Globus pallidus (tissue), 1 donor: ENCODE measurements around the gene PROX1.

Experiments
- DNase-seq: peaks from one replicate; pipeline ENCODE4 v3.0.0-alpha.2; 2015; ENCODE audit warnings: low spot score

PROX1 gene

DNA sequence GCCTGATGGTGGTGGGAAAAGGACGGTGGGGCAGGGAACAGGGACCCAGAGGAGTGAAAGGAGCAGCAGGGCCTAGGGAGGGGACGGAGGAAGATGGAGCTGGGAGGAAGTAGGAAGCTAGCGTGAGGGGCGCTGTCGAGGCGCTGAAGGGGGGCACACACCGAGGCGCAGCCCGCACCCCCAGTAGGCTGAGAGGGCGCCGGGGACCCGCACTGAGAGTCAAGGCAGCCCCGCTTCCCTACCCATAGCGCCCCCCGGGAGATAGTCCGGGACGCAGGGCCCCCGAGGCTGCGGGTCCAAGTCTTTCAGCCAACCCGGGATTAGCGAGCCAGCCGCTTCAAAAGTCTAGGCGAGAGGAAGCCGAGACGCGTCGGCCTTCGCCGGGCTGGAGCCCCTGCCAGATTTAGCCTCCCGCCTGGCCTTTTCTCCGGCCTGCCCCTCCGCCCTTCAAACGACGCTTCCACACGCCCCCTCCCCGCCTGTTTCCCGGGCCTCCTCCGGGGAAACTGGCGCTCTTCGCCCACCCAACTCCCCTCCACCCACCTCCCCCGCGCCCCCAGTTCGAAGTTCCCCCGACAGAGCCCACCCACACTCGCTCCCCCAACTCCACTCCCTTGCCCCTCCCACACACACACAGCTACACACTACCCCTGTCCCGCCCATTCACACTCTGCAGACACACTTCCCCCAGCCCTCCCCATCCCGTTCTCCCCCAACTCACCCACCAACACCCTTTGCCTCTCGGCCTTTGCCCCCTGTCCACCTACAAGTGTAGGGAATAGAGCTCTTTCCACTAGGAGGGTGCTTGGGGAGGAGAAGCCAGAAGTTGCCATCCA is 7.8 kb upstream of the PROX1 start:
- DNase-seq = peak; percentile 20

DNA sequence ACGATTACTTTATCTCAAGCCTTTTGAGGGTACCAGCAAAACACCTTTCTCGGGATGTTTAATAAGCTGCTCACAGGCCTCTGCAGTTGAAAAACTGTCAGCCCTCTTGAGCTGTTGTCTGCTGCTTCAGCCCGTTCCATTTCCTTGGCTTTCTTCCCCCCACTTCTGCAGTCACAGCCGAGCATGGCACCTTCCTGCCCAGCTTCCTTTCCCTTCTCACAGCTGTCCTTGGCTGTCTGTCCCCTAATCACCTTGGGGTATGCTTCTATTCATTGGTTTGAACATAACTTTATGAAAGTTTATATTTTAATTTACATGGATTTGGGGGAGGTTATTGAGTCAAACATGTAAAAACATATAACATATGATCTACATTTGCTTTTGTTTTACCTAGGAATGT is 6.9 kb upstream of the PROX1 start:
- DNase-seq = no peak

DNA sequence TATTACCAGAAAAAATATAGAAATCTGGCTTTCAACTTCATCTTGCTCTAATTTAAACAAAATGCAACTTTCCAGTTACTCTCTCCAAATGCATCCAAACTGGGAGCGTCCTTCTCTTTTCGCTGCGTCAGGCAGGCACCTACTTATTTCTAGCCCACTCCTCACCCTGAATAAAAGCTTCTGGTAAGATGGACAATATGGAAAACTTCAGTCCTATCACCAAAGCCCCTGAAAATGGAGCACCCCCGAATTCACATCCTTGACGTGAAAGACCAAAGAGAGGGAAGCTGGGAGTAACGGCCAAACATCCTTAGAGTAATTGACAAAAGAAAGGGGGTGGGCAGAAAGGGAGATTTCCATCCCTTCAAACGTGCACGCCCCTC is 5.5 kb upstream of the PROX1 start:
- DNase-seq = peak; percentile 9

DNA sequence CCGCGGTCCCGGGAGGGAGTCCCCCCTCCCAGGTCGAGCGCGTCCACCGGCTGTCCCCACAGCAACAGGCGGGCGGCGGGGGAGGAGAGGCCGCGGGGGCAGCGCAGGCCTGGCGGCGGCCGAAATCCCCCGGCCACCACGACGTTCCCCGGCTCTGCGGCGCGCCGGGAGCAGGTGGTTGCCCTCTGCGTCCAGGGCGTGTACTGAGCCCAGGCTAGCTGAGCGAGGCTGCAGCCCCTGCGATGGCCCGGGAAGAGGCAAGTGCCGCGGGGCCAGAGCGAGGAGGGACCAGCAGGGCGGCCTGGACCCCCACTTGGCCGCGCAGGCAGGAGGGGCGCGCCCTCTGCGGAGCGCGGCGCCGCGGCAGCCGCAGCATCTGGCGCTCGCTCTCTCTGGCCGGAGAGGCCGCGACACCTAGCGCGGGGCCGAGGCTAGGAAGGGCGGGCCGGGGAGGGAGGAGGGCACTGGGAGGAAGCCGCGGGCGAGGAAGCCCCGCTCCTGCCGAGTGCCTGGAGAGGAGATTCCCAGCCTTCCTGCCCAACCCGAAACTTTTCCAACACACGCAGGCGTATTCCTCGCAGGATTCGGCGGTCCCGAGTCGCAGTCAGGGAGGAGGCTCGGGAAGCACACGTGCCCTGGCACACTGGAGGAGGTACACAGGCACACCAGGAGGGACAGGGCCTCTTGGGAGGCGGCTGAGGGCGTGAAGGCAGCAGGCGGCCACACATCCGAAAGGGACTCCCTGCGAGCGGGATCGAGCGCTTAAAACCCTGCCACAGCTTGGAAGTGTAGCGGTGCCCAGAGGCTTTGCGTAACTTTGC is 4.9 kb upstream of the PROX1 start:
- DNase-seq = peak; percentile 63

DNA sequence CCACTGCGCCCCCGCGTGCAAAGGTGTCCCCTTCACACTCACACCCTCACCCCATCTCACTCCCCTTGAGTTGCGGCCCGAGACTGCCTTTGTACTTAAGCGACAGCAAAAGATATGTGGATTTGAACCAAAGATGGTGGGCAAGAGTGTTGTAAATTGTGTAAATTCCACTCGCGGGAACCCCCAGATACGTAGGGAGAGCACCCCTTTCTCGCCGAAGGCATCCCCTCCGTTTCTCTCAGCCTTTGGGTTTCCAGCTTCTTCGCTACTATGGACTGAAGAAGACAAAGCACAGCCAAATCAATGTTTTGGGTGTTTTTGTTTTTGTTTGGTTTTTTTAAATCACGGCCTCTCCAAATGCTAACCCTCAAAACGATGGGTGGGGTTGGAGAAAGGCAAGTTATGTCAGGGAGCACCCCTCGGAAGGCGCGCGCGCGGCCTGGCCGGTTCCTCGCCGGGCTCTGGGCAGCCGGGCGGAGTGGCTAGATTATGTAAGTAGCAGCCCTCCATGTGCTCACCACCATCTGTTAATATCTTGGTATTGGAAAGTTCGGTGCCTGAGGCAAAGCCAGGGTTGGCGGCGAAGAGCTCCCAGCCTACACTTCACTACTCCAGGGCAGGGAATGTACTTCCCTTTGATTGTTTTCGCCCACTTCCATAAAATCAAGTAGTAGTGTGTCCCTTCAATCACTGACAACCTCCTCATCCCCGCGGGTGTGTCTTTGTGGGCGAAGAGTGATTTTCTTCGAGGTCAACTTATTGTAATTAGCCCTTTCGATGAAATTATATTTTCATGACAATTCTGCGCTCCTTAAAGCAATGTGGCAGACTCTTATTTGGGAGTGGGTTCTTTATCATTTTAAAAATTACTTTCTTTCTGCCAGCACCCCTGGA is 4.0 kb upstream of the PROX1 start:
- DNase-seq = peak; percentile 75

DNA sequence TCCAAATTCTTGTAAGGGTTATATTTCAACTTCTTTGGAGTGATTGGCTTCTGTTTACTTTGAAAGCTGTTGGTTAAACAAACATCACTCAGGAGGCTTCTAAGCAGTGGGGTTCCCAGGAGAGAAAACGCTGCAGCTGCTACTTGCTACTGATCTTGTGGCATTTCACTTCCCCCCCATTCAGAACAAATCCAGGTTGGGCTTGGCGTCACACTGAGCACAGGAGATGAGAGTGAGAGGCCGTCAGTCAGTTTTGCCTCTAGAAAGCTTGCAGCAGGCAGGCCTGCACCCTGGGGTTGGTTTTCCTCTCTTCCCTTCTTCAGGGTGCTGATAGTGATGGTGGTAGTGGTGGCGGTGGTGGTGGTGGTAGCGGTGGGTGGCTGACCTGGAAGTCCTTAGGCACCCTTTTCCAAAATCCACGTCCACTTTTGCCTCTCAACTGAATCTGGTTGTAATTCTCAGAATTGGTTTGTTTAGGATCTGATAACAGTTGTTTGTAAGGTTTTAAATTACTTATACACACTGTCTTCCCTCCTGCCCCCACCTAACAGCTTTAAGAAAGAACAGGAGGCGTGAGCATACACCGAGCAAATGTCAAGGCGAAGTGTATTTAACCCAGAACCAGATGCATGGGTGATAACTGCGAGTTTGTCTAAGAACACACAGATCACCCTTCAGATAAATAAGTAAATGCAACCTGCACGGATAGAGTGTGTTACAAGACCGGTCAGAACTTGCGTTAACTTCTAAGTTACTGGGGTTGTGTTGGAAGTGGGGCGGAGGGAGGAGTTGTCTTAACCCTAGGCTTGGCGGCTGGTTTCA is 3.2 kb upstream of the PROX1 start:
- no peak for DNase-seq

DNA sequence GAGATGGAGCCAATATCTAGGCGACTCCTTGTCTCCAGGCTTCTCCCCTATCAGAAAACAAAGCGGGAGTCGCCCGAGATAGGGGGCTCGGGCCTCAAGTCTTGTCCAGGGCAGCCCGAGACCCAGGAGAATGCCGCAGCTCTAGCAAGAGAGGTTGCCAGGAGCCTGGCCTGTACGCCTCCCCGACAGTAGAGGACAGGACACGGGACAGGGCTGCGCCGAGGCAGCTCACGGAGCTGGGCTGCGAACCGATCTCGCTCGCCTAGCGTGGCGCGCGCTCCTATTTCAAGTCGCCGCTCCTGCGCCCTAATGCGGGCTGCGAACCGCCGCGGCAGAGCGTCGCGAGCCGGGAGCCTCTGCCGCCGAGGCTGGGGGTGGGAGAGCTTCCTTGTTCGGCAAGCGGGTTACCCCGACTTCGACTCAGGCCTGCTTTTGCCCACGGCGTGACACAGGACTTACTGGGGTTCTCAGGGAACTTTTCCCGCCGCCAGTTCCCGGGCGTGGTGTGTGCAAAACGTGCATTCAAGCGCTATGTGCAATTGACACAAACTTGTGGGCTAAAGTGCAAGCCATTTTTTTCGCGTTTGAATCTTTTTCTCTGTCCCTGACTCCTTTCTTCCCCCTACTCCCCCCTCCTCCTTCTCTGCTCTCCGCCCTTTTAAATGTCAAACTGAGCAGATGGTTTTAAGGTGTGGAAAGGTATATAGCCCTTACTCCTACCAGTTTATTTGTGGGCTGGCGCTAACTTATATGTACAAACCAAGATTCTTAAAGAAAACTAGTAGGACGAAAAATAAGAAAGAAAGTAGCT is 2.4 kb upstream of the PROX1 start:
- DNase-seq = no peak

DNA sequence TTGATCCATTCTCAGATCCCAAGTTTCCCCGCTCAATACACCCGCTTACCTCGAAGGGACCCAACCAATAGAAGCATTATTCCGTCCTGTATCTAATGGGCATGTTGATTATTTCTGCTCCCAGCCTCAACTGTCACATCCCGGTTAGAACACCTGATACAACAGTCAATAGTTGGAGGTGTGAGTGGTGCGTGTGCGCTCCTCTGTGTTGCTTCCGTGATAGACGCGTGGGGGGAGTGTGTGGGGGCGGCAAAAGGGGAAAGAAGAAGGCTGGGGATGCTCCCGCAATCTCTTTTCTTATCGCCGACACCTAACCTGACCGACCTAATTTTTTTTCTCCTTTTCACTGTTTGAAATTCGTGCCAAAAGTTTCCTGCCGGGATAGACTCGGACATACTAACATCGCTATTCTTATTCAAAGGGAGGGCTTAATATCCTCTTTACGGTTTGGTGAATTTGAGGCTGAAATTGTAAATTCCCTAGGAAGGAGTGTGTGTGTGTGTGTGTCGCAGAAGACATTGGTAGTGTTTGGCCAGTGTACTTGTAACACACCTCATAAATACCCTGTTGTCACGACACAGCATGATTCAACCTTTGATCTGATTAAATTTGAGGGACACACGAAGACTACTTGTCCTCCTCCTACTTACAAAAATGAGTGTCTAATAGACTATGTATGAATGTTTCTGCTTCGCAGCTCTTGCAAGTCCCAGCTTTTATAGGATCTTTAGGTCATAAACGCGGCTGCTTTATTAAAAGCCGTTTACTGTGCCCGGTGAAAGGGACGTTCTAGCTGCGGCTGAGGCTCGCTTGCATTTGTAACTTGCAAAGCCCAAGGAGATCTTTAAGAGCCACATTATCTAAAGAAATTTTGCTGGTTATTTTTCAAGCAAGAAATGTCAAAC is 1.5 kb upstream of the PROX1 start:
- DNase-seq = peak; percentile 27

DNA sequence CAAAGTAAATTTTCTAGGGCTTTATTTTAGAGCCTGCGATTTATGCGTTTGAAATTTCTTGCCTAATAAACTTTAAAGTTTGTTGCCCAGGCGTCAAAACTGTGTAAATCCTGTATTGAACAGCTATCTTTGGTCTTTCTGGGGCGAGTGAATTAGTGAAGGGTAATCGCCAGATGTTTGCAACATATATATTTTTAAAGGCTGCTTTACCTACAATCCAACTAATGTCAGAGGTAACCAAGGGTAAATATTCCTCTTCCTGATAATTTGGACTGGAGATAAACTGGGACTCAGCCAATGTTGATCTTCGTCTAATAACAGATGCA is 885 bp upstream of the PROX1 start:
- DNase-seq = peak; percentile 14

DNA sequence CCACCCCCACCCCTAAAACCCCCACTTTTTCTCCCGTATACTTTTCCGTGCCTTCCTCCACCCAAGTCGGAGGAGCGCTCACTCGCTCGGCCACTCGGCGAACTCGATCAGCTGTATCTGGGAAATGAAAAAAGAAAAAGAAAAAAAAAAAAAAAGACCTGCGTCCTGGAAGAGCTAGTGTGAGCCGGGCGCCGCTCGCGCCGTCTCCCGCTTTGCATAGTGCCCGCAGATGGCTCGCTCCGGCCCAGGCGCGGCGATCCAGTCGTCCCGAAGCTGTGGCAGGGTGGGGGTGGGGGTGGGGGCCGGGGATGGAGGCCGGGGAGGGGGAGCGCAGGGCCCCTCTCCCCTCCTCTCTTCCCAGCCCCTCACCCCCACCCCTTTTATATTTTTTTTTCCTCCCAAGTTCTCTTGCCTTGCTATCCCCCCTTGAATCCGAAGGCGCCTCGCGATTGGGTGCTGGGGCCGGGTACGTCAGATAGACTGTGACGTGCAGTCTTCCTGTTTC is 299 bp upstream of the PROX1 start:
- DNase-seq = peak; percentile 92

DNA sequence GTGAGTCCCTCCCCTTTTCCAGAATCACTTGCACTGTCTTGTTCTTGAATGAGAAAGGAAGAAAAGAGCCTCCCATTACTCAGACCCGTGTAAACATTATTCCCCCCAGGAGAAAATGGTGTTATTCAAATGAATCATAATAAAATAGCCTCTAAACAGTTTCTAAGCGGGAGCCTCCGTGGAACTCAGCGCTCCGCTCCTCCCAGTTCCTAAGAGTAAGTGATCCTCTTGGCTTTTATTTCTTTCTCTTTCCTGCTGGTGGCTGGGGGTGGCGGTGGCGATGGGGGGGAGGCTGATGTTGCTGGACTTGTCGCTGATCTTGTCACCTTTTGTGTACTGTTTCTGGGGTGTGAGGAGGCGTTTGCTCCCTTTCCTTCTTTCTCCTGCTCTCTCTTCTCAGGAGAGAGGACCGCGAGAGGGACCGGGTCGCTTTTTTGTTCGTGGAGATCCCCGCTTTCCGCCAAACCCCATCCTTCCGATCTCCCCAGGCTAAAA is 781 bp downstream of the PROX1 start:
- peak; percentile 64 for DNase-seq

DNA sequence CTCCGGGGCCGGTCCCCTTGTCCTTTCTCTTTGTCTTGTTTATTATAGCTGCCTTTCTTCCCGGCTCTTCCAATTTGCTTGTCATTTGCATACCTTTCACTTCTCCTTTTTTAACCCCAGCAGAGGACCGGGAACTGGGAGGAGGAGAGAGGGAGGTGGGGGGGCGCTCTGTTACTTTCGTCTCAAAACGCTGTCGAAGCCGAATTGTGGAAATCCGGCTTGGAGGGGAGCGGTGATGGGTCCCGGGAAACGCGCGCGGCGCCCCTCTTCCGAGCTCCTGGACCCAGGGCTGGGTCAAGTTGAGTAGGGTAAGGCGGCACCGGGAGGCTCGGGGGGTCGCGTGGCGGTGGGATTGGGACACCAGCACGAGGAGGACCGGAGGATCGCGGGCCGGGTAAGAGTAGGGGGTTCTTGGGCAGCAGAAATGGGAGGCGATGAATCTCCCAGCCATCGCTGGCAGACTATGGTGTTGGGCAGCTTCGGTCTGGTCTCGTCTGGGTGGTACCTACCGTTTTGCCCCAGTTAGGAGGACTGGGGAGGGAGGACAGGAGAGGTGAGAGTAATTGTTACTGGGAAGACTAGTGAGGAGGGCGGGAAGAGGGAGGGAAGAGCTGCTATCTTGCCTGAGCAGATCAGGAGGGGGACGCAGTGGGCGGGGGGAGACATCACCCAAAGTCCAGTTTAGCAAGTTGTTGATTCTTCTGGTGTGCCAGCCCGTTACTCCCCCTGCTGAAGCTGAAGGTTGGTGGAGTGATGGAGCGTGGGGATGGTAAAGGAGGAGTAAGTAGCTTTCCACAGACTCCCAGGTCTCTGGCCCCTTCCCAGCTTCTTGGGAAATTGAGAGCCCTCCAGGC is 1.5 kb downstream of the PROX1 start:
- DNase-seq = peak; percentile 66

DNA sequence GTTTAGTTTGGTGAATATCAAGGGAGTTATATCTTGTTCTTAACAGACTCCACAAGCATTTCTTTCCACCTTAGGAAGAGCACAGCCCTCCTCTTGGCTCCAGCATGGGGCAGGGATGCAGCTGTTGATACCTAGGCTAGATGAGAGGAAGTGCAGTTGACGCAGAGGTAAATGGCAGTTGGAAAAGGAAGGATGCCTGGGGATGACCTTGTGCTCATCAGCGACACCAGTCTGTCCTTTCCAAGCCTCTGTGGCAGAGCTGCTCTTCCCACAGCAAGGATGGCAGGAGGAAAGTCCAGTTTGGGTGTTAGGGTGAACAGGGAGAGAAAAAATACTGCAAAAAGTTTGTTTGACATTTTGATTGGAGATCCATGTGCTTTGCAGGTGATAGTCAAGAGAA is 6.2 kb downstream of the PROX1 start:
- peak; percentile 64 for DNase-seq

DNA sequence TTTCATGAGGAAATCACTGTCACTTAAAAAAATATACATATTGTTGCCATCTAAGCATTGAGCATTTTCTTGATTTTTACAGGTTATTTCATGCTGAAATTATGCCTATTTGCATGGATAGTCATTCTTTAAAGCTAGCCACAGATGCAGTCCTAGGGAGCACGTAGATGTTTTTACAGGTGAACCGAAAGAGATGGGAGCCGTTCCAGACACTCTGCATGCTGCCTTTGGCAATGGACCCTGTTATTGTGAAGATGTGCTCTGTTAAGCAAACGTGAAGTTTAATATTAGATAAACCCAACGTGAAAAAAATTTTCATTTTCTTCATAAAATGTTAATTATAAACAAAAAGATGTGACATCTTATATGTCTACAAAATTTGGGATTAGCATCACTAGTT is 7.1 kb downstream of the PROX1 start:
- no peak for DNase-seq

DNA sequence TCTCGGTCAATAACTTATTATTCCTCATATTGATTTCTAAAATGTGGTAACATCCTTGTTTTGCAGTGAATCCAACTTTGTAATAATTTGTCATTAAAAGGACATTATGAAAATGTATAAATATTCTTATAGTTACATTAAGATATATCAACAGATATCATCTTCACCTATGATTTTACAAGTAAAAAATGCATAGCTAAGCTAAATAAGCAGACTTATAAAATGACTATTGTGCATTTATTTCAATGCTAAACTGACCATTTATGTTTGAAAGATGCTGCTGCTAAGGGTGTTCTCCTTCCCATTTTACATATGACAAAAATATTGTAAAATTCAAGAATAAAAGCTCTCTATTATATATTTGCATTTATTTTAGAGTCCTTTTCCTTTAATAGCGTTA is 7.8 kb downstream of the PROX1 start:
- no peak for DNase-seq

DNA sequence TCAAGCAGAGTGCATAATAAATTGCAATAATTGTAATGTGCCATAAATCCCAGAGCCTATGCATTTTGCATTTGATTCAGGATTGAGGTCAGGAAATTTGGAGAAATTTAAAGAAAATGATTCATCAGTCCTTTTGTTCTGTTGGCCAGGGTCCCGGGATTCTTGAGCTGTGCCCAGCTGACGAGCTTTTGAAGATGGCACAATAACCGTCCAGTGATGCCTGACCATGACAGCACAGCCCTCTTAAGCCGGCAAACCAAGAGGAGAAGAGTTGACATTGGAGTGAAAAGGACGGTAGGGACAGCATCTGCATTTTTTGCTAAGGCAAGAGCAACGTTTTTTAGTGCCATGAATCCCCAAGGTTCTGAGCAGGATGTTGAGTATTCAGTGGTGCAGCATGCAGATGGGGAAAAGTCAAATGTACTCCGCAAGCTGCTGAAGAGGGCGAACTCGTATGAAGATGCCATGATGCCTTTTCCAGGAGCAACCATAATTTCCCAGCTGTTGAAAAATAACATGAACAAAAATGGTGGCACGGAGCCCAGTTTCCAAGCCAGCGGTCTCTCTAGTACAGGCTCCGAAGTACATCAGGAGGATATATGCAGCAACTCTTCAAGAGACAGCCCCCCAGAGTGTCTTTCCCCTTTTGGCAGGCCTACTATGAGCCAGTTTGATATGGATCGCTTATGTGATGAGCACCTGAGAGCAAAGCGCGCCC is 8.7 kb downstream of the PROX1 start:
- DNase-seq = peak; percentile 86

DNA sequence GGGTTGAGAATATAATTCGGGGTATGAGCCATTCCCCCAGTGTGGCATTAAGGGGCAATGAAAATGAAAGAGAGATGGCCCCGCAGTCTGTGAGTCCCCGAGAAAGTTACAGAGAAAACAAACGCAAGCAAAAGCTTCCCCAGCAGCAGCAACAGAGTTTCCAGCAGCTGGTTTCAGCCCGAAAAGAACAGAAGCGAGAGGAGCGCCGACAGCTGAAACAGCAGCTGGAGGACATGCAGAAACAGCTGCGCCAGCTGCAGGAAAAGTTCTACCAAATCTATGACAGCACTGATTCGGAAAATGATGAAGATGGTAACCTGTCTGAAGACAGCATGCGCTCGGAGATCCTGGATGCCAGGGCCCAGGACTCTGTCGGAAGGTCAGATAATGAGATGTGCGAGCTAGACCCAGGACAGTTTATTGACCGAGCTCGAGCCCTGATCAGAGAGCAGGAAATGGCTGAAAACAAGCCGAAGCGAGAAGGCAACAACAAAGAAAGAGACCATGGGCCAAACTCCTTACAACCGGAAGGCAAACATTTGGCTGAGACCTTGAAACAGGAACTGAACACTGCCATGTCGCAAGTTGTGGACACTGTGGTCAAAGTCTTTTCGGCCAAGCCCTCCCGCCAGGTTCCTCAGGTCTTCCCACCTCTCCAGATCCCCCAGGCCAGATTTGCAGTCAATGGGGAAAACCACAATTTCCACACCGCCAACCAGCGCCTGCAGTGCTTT is 9.4 kb downstream of the PROX1 start:
- peak; percentile 73 for DNase-seq
